B cell (primary cell): Measurements from ENCODE around the gene ZNF804B. TPM values are rescaled to one million over a fixed set of nuclear protein-coding genes. Genes with fewer than 3 reads are reported as not detected.

Experiments
- ATAC-seq: fragments of 200-7000 bp; cut with Tn5 transposase; one replicate; pipeline ENCODE4 v1.10.0; 2021; ENCODE audit warnings: low read depth, mild to moderate bottlenecking, moderate number of reproducible peaks, moderate library complexity
- CTCF ChIA-PET: fragments of 350-600 bp; sonication (Branson Sonifier 250); formaldehyde crosslinking; loops from one replicate; lab custom pipeline; 2021; ENCODE audit warnings: antibody characterized with exemption, inconsistent platforms; lab: Charles Lee
- POLR2A ChIA-PET: fragments of 350-600 bp; sonication (Branson Sonifier 250); formaldehyde crosslinking; loops from one replicate; lab custom pipeline; 2021; ENCODE audit warnings: antibody characterized with exemption; lab: Charles Lee
- DNase-seq: peaks from one replicate; pipeline ENCODE4 v3.0.0; 2013
- H2AFZ ChIP-seq: 2 replicates; pipeline ENCODE4 v1.6.1; 2012; ENCODE audit warnings: mild to moderate bottlenecking, low read depth, low read length; ENCODE audit not compliant: insufficient read depth, poor library complexity, severe bottlenecking
- H3K27ac ChIP-seq, 2 donors: 1 replicate in 1 of 2; 2 replicates in 1 of 2; pipeline ENCODE4 v1.5.1; 2012 to 2013; ENCODE audit warnings: low read length in 2 of 2, mild to moderate bottlenecking in 2 of 2, moderate library complexity in 1 of 2
- H3K27me3 ChIP-seq, 4 experiments: fragments of 200-600 bp in 1 of 4; sonication (generic) in 1 of 4; replicated peaks in 1 of 4; 1 replicate in 2 of 4; 2 replicates in 2 of 4; pipeline versions ENCODE4 v1.6.1 to v1.7.0; 2013 to 2016; ENCODE audit warnings: low read length in 3 of 4, mild to moderate bottlenecking in 2 of 4, mixed read lengths in 1 of 4, moderate library complexity in 1 of 4; ENCODE audit not compliant: insufficient read depth in 4 of 4, control insufficient read depth in 3 of 4; ENCODE audit errors: control extremely low read depth in 1 of 4
- H3K36me3 ChIP-seq, 2 experiments: replicated peaks in 1 of 2; 1 replicate in 1 of 2; 2 replicates in 1 of 2; pipeline versions ENCODE4 v1.6.1 to v1.7.1; 2013; ENCODE audit warnings: low read length in 1 of 2; ENCODE audit not compliant: insufficient read depth in 2 of 2, control insufficient read depth in 1 of 2; ENCODE audit errors: control extremely low read depth in 1 of 2, extremely low read depth in 1 of 2
- H3K4me1 ChIP-seq, 2 donors: fragments of 200-600 bp in 1 of 2; sonication (generic) in 1 of 2; 1 replicate in 1 of 2; 2 replicates in 1 of 2; pipeline versions ENCODE4 v1.5.1 to v1.6.1; 2013 to 2017; ENCODE audit warnings: low read length in 2 of 2; ENCODE audit not compliant: control insufficient read depth in 2 of 2, insufficient read depth in 2 of 2
- H3K4me2 ChIP-seq: replicated peaks from 2 replicates; pipeline ENCODE3; 2012; ENCODE audit warnings: mild to moderate bottlenecking, low read depth, low read length; ENCODE audit not compliant: poor library complexity, severe bottlenecking
- H3K4me3 ChIP-seq, 5 experiments: fragments of 200-600 bp in 1 of 5; sonication (generic) in 1 of 5; 1 replicate in 3 of 5; 2 replicates in 2 of 5; pipeline versions ENCODE4 v1.5.1 to v1.7.0; 2011 to 2016; ENCODE audit warnings: low read length in 4 of 5, mild to moderate bottlenecking in 4 of 5, low read depth in 2 of 5, control low read depth in 1 of 5, moderate library complexity in 1 of 5; ENCODE audit not compliant: insufficient read depth in 1 of 5; ENCODE audit errors: control extremely low read depth in 1 of 5, extremely low read depth in 1 of 5
- H3K79me2 ChIP-seq: fragments of 200-600 bp; sonication (generic); one replicate; pipeline ENCODE4 v1.6.0; 2016; ENCODE audit warnings: low read length; ENCODE audit not compliant: control insufficient read depth, insufficient read depth
- H3K9ac ChIP-seq: fragments of 200-600 bp; sonication (generic); 2 replicates; pipeline ENCODE4 v1.6.1; 2017; ENCODE audit warnings: mild to moderate bottlenecking, low read length, moderate library complexity
- H3K9me3 ChIP-seq, 3 donors: one replicate each; pipeline versions ENCODE4 v1.6.1 to v1.7.1; 2013; ENCODE audit warnings: low read length in 2 of 3; ENCODE audit not compliant: control insufficient read depth in 2 of 3, insufficient read depth in 1 of 3; ENCODE audit errors: control extremely low read depth in 1 of 3
- H4K20me1 ChIP-seq: 2 replicates; pipeline ENCODE4 v1.6.0; 2012; ENCODE audit warnings: mild to moderate bottlenecking, low read length; ENCODE audit not compliant: insufficient read depth, control insufficient read depth, poor library complexity, severe bottlenecking
- H3K27ac Mint-ChIP-seq: one replicate; pipeline ENCODE4 v1.8.0; 2021; ENCODE audit warnings: mixed read lengths
- H3K27me3 Mint-ChIP-seq: one replicate; pipeline ENCODE4 v1.8.0; 2021; ENCODE audit warnings: mixed read lengths
- H3K4me1 Mint-ChIP-seq: one replicate; pipeline ENCODE4 v1.8.0; 2021; ENCODE audit warnings: mixed read lengths
- H3K4me3 Mint-ChIP-seq: one replicate; pipeline ENCODE4 v1.8.0; 2021; ENCODE audit warnings: mixed read lengths
- H3K9me3 Mint-ChIP-seq: one replicate; pipeline ENCODE4 v1.8.0; 2022; ENCODE audit warnings: mixed read lengths; ENCODE audit not compliant: insufficient read depth
- EZH2 ChIP-seq: IDR thresholded peaks from 2 replicates; pipeline ENCODE4 v1.6.1; 2012; ENCODE audit warnings: borderline replicate concordance, low read depth, mild to moderate bottlenecking, moderate library complexity, low read length; ENCODE audit not compliant: insufficient read depth, poor library complexity, severe bottlenecking
- WGBS: methylation state at CpG from one replicate; pipeline ENCODE4 v1.1.5; 2013; ENCODE audit warnings: missing lambda C conversion rate; ENCODE audit not compliant: insufficient coverage; 5-methylcytosine and 5-hydroxymethylcytosine counted together
- intact Hi-C: fragments of 100-400 bp; cut with micrococcal nuclease; formaldehyde crosslinking; loops from one replicate; pipeline ENCODE4 v1.10.0; 2022
- polyA plus RNA-seq: library from polyadenylated mRNA; depleted of rRNA; stranded (reverse); fragments of >200 nt; gene quantifications from 2 replicates; pipeline ENCODE4 v1.2.3, GENCODE V29; 2012
- total RNA-seq, 2 donors: library from RNA; stranded (reverse); fragments of 120-200 nt in 1 of 2; gene quantifications; 1 replicate in 1 of 2; 2 replicates in 1 of 2; pipeline versions ENCODE4 v1.2.3 to v1.2.4, GENCODE V29; 2013 to 2022
- TF ChIP-seq, protein P1 (sequence below): fragments of 200-600 bp; IDR thresholded peaks from one replicate; pipeline ENCODE4 v1.8.0; 2022; ENCODE audit warnings: antibody characterized with exemption, mild to moderate bottlenecking

Gene ZNF804B
- total and polyA plus RNA-seq, 2 donors (not counting 1 experiment from before 2014, with no cell fraction given), result not detected

DNA sequence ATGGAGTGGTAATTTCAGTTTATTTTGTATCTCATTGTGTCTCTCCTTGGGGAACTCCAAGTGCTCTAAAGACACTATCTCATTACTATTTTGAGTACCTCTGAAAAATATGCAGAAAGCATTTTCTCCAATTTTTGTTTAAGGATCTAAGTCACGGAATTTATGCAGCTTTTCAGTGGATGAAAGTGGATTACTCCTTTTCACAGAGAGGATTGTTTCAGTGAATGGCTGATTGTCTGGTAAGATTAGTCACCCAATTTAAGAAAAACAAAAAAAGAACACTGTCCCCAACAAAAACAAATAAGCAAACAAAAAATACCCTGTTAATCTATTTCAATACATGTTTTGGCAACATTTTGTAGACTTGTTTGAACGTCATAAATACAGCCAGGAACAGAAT, 374.3 kb downstream of the ZNF804B start:
- TF ChIP-seq, protein P1, sequence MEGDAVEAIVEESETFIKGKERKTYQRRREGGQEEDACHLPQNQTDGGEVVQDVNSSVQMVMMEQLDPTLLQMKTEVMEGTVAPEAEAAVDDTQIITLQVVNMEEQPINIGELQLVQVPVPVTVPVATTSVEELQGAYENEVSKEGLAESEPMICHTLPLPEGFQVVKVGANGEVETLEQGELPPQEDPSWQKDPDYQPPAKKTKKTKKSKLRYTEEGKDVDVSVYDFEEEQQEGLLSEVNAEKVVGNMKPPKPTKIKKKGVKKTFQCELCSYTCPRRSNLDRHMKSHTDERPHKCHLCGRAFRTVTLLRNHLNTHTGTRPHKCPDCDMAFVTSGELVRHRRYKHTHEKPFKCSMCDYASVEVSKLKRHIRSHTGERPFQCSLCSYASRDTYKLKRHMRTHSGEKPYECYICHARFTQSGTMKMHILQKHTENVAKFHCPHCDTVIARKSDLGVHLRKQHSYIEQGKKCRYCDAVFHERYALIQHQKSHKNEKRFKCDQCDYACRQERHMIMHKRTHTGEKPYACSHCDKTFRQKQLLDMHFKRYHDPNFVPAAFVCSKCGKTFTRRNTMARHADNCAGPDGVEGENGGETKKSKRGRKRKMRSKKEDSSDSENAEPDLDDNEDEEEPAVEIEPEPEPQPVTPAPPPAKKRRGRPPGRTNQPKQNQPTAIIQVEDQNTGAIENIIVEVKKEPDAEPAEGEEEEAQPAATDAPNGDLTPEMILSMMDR, result no peak
- no peak for TF ChIP-seq EZH2
- Mint-ChIP-seq H3K4me1 (no peaks in the 10 kb centered on the region), H3K9me3 (peaks cover 2% of the 10 kb centered on the region), H3K27me3 (no peaks in the 10 kb centered on the region), H3K4me3 (no peak overlapping the region), H3K27ac (no peak overlapping the region)
- Histone ChIP-seq H3K27ac (no peak overlapping the region), H3K4me3 (no peak overlapping the region), H4K20me1 (no peaks in the 10 kb centered on the region), H3K36me3 (no peaks in the 10 kb centered on the region), H3K27me3 (no peaks in the 10 kb centered on the region), H3K79me2 (no peaks in the 10 kb centered on the region), H2AFZ (no peak overlapping the region), H3K9ac (no peak overlapping the region), H3K4me1 (no peaks in the 10 kb centered on the region), H3K9me3 (peaks cover 0 to 3% (median 0%) of the 10 kb centered on the region in 3 donors), H3K4me2 (no peak overlapping the region)
- ChIA-PET POLR2A (no interaction called here), CTCF (no interaction called here)
- intact Hi-C loops, result no loop called here
- no peak for ATAC-seq
- WGBS, result no CpG with 5 or more reads among the region's 2 CpGs
- DNase-seq, result no peak

DNA sequence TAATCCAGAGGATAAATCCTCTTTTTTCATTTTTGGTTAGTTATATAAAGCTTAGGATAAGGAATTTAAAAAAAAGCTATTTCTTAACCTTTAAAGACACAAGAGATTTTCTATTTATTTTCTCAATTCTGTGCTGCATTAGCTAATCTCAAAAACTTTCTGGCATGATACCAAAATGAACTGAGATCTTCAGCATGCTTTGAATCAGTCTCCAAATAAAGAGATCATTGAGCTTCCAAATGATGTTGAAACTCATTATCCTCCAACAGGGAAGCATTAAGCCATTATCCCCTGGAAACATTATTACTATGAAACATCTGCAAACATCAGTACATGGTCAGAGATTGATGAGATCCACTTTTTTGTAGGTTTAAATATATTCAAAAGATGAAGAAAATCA, 386.3 kb downstream of the ZNF804B start:
- no peaks in the 10 kb centered on the region for H4K20me1 ChIP-seq
- intact Hi-C loops, result no loop called here
- DNase-seq (no peak), ATAC-seq (no peak)
- CTCF ChIA-PET, result no interaction called here
- no peaks in the 10 kb centered on the region for H3K9me3 Mint-ChIP-seq
- H3K4me3 Mint-ChIP-seq, result no peak overlapping the region
- H3K27me3 ChIP-seq, result no peaks in the 10 kb centered on the region
- H3K9me3 ChIP-seq, result no peaks in the 10 kb centered on the region
- no peak overlapping the region for H3K27ac Mint-ChIP-seq
- no peak overlapping the region for H3K4me2 ChIP-seq
- H3K9ac ChIP-seq, result no peak overlapping the region
- no peaks in the 10 kb centered on the region for H3K27me3 Mint-ChIP-seq
- H3K4me1 Mint-ChIP-seq, result no peaks in the 10 kb centered on the region
- H2AFZ ChIP-seq, result no peak overlapping the region
- TF ChIP-seq, protein P1, result no peak
- TF ChIP-seq EZH2, result no peak
- no peaks in the 10 kb centered on the region for H3K4me1 ChIP-seq
- no peak overlapping the region for H3K4me3 ChIP-seq
- no peak overlapping the region for H3K27ac ChIP-seq
- no peaks in the 10 kb centered on the region for H3K79me2 ChIP-seq
- H3K36me3 ChIP-seq, result no peaks in the 10 kb centered on the region
- POLR2A ChIA-PET, result no interaction called here
